ENCODE measurements around the gene OMD. TPM values are rescaled to one million over a fixed set of nuclear protein-coding genes. Genes with fewer than 3 reads are reported as not detected.

Gene OMD
- polyA plus RNA-seq, 1 donor from 2014 or later, result not detected

DNA sequence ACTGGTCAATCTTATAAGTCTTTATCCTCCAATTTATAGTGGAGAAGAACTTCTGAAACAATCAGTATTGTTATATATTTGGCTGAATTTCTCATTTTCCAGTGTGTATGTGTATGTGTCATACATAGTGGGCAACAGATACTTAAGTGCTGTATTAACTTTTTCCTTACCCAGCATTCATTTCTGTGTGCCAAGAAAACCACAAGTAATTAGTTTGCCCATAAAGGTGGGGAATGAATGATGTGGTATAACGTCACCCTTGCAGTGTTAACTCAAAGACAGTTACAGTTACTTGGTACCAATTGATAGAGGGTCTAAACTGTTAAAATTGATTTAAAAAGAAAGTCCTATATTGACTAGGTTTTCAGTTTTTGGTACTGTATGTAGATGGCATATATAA lies 21.9 kb downstream of the OMD start:
- no peak overlapping the region for H3K27ac Mint-ChIP-seq
- H3K9me3 Mint-ChIP-seq, result no peaks in the 10 kb centered on the region
- H3K36me3 Mint-ChIP-seq, result no peaks in the 10 kb centered on the region
- no peak overlapping the region for H3K4me3 Mint-ChIP-seq
- H3K27me3 Mint-ChIP-seq, result no peaks in the 10 kb centered on the region
- peaks cover 12 to 16% (median 12%) of the 10 kb centered on the region in 3 donors for H3K4me1 Mint-ChIP-seq

DNA sequence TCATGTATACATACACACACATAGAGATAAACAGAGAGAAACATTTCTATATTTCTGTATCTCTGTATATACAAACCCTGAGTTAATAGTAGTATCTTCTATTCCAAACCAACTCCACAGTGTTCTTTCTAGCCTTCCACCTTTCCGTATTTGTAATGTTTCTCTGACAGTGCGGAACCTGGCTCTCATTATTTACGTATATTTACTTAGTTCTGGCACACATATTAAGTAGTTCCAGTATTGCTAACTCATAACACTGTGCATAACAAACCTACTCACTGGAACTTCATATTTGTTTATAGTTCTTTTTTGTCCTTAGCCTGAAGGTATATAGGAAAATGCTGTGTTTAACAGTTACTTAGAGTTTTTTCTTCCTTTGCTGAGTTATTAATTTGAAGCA lies 26.4 kb downstream of the OMD start:
- H3K27me3 Mint-ChIP-seq, result no peaks in the 10 kb centered on the region
- no peaks in the 10 kb centered on the region for H3K36me3 Mint-ChIP-seq
- H3K9me3 Mint-ChIP-seq, result no peaks in the 10 kb centered on the region
- H3K27ac Mint-ChIP-seq, result no peak overlapping the region
- H3K4me3 Mint-ChIP-seq, result no peak overlapping the region
- no peaks in the 10 kb centered on the region for H3K4me1 Mint-ChIP-seq

DNA sequence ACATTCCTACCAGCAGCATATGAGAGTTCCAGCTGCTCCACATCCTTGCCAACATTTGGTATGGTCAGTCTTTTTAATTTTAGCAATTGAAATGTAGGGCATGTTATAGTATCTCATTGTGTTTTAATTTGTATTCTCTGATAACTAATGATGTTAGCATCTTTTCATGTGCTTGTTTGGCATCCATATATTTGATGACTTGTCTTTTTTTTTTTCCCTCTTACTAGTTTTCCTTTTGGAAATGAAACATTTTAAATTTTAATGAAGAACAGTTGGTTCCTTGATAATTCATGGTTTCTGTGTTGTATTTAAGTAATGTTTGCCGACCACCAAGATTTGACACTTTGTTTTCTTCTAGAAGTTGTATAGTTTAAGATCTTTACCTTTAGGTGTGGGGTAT lies 28.7 kb downstream of the OMD start:
- Mint-ChIP-seq H3K9me3 (no peaks in the 10 kb centered on the region), H3K27ac (no peak overlapping the region), H3K36me3 (peaks cover 1% of the 10 kb centered on the region), H3K4me1 (no peaks in the 10 kb centered on the region), H3K27me3 (no peaks in the 10 kb centered on the region), H3K4me3 (no peak overlapping the region)

DNA sequence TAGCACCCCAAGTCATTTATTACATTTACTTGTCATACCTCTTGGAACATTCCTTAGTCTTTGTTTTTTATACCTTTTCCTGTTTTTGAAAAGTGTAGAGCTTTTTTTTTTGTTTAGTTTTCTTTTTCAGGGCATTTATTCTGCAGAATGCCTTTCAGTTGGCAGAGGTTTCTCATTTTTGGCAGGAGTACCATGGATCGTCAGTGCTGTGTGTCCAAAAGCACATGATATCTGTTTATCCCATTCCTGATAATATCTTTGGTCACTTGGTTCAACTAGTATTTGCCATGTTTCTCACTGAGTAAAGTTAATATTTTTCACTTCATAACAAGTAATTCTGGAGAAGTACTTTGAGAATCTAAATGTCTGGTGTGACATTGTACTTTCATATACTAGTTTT lies 30.6 kb downstream of the OMD start:
- no peaks in the 10 kb centered on the region for H3K4me1 Mint-ChIP-seq
- no peaks in the 10 kb centered on the region for H3K9me3 Mint-ChIP-seq
- peaks cover 1% of the 10 kb centered on the region for H3K36me3 Mint-ChIP-seq

DNA sequence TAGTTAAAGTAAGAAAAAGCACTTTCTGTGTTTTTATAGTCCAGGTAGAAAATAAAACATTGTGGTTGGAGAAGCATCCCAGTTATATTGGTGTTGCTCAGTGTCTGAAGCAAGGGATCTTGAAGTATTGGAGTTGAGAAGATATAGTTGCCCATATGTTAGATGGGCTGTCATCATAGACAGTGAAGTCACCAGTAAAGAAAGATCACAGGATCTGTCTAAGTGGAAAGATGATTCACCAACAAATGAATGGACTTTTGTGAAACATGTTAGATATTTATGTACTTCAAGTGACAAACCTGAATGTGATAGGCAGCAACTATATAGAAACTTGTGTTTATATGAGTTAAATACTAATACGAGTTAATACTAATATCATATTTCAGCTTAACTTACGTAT lies 31.6 kb downstream of the OMD start:
- peak overlapping the region in 1 of 3 donors; percentile 21 for H3K27ac Mint-ChIP-seq
- H3K27me3 Mint-ChIP-seq, result no peaks in the 10 kb centered on the region
- H3K9me3 Mint-ChIP-seq, result no peaks in the 10 kb centered on the region
- no peak overlapping the region for H3K4me3 Mint-ChIP-seq
- H3K36me3 Mint-ChIP-seq, result peaks cover 1% of the 10 kb centered on the region
- no peaks in the 10 kb centered on the region for H3K4me1 Mint-ChIP-seq

More for the DNA sequence above, 30.6 kb downstream of the OMD start:
- Mint-ChIP-seq H3K4me3 (no peak overlapping the region), H3K27ac (no peak overlapping the region), H3K27me3 (no peaks in the 10 kb centered on the region)

DNA sequence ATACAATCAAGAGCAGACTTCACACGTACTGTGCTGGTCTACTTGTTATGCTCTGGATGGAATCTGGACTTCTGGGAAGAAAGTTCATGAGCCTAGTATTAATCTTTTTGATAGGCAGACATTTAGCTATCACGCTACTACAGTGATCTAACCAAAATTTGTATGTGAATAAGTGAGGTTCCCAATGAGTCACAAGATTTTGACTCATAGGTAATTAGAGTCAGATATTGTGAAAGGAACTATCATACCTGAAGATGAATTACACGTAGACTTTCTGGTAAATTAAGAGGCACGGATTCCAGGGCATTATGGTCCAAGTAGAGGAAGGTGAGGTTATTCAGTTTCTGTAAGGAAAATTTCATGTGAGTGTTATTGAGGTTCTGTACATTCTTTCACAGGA lies 38.3 kb downstream of the OMD start:
- Mint-ChIP-seq H3K27ac (no peak overlapping the region), H3K4me3 (no peak overlapping the region), H3K27me3 (no peaks in the 10 kb centered on the region), H3K9me3 (no peaks in the 10 kb centered on the region), H3K36me3 (no peaks in the 10 kb centered on the region), H3K4me1 (no peaks in the 10 kb centered on the region)

DNA sequence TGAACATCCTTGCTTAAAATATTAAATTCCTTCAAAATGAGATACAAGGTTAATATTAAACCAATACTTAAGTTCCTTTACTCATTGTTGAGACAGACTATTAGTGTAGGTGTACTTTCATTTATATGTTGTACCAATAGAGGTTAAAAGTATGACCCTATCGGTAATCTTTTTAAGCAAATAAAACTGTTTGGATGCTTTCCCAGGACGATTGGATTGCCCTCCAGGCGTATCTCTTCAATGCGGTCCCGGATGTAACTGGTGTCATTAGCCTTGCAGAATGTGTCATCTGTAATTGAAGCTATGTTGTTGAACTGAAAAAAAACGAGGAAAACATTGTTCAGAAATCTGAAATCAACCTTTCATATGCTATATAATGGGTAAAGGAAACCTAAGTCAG lies 38.8 kb downstream of the OMD start:
- Mint-ChIP-seq H3K36me3 (no peaks in the 10 kb centered on the region), H3K9me3 (no peaks in the 10 kb centered on the region), H3K4me3 (no peak overlapping the region)

DNA sequence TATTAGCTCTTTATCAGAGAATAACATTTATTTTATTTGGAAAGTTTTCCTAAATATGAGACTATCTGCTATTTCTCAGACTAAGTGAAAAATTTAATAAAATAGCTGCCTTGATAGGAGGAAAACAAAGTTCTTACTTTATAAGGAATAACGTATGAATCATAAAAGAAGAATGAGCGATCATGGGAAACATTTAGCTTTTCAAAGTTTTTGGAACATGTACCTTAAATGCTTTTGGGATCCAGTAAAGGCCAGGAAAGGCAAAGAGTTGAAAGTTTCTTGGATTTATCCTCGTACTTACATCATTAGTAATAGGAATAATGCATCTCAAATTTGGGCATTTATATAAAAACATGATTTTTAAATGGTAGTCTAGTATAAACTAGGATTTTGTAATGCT lies 39.3 kb downstream of the OMD start:
- no peak overlapping the region for H3K4me3 Mint-ChIP-seq
- no peaks in the 10 kb centered on the region for H3K27me3 Mint-ChIP-seq
- H3K36me3 Mint-ChIP-seq, result peaks cover 2% of the 10 kb centered on the region
- H3K27ac Mint-ChIP-seq, result no peak overlapping the region
- no peaks in the 10 kb centered on the region for H3K9me3 Mint-ChIP-seq
- no peaks in the 10 kb centered on the region for H3K4me1 Mint-ChIP-seq

More for the DNA sequence above, 38.8 kb downstream of the OMD start:
- Mint-ChIP-seq H3K4me1 (no peaks in the 10 kb centered on the region), H3K27me3 (no peaks in the 10 kb centered on the region), H3K27ac (no peak overlapping the region)

DNA sequence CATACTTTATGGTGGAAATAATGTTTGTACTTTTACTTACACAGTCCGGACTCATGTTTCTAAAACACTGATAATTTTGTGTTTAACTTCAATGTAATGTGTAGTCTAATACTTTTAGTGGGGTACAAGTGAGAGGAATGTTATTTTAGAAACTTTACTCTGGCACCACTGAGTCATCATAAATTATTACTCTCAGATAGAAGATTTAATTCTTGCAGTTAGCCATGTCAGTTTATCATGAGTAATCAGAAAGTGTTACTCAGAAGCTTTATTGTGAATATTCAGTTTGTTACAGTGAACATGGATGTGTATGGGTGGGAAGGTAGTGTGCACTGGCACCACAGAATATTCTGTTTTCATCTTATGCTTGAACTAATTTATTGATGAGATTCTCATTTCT lies 39.9 kb downstream of the OMD start:
- Mint-ChIP-seq H3K4me3 (no peak overlapping the region), H3K36me3 (peaks cover 2% of the 10 kb centered on the region), H3K27ac (peak overlapping the region in 1 of 3 donors; percentile 8), H3K9me3 (no peaks in the 10 kb centered on the region), H3K27me3 (no peaks in the 10 kb centered on the region), H3K4me1 (no peaks in the 10 kb centered on the region)

DNA sequence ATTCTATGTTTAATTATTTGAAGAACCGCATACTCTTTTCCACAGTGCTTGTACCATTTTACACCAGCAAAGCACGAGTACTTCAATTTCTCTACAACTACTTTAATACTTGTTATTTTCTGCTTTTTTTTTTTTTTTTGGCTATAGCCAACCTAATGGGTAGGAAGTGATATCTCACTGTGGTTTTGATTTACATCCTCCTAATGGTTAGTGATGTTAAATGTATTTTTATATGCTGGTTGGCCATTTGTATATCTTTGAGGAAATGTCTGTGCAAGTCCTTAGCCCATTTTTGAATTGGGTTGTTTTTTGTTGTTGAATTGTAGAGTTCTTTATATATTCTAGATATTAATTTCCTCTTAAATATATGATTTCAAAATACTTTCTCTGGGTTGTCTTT lies 42.5 kb downstream of the OMD start:
- no peak overlapping the region for H3K27ac Mint-ChIP-seq

DNA sequence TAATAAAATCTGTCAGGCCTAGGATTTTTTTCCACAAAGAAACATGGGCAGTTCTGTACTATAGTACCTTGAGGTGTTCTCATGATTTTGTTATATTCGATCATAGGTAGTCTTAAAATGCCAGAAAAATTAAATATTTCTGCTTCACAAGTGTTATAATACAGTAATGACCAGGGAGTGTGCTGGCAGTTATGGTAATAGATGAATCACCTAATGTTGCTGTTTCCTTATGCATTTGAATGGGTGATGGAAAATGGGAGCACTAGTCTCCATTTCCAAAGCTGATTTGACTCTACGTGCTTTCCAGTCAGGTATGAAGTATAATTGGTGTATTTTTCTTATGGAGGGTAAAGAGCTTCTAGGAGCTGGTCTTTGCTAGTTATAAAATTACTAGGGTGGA lies 43.7 kb downstream of the OMD start:
- H3K9me3 Mint-ChIP-seq, result peaks cover 0 to 4% (median 0%) of the 10 kb centered on the region in 3 donors
- peaks cover 4% of the 10 kb centered on the region for H3K36me3 Mint-ChIP-seq
- no peak overlapping the region for H3K27ac Mint-ChIP-seq
- H3K4me1 Mint-ChIP-seq, result no peaks in the 10 kb centered on the region
- H3K4me3 Mint-ChIP-seq, result no peak overlapping the region
- H3K27me3 Mint-ChIP-seq, result no peaks in the 10 kb centered on the region

More for the DNA sequence above, 42.5 kb downstream of the OMD start:
- Mint-ChIP-seq H3K27me3 (no peaks in the 10 kb centered on the region), H3K4me3 (no peak overlapping the region), H3K36me3 (peaks cover 4% of the 10 kb centered on the region), H3K4me1 (no peaks in the 10 kb centered on the region), H3K9me3 (no peaks in the 10 kb centered on the region)

DNA sequence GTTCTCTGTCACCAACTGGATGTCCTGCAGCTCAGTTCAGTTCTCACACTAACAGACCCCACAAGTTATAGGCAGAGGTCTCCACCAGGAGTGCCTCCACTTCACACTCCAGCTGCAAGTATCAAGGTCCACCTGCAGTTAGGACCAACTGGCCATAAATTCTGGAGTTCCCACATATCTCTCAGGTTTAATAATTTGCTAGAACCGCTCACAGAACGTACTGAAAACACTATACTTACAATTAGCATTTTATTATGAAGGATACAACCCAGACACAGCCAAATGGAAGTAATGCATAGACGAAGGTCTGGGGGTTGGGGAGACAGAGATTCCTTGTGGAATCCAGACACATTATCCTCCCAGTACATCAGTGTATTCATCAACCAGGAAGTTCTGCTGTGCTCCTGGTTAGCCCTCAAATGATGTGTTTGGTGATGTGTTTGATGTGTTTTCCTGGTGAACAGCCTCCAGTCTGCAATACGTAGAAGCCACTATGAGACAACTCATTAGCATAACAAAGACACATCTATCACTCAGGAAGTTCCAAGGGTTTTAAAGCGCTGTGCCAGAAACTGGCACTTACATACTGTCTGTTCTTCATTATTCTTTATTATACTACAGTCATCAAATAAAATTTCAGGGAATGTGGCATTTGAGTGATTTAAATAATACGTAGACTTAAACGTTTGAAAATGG lies 45.3 kb downstream of the OMD start:
- Mint-ChIP-seq H3K9me3 (peaks cover 0 to 9% (median 4%) of the 10 kb centered on the region in 3 donors), H3K4me3 (no peak overlapping the region), H3K36me3 (peaks cover 6% of the 10 kb centered on the region), H3K27me3 (no peaks in the 10 kb centered on the region), H3K4me1 (no peaks in the 10 kb centered on the region), H3K27ac (no peak overlapping the region)

DNA sequence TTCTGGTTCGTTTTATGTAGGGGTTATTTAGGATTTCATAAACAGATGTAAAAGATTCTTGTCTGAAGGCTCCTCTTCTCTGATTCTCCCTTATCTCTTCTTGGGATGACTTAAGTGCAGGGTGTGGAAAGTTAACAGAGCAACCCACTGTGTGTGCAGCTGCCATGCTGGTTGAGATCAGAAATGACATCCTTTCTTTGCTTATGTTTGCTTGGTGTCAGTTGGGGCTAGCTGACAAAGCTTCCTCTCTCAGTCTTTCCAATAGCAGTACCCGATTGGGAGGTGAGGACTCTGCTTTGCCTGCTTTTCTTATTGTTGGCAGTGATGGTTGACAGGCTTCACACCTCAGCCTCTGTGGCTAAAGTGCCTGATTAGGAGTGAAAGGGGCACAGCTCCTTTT lies 46.4 kb downstream of the OMD start:
- Mint-ChIP-seq H3K36me3 (peaks cover 6% of the 10 kb centered on the region), H3K9me3 (peaks cover 2 to 14% (median 4%) of the 10 kb centered on the region in 3 donors), H3K4me3 (no peak overlapping the region), H3K27me3 (no peaks in the 10 kb centered on the region), H3K4me1 (no peaks in the 10 kb centered on the region), H3K27ac (no peak overlapping the region)

DNA sequence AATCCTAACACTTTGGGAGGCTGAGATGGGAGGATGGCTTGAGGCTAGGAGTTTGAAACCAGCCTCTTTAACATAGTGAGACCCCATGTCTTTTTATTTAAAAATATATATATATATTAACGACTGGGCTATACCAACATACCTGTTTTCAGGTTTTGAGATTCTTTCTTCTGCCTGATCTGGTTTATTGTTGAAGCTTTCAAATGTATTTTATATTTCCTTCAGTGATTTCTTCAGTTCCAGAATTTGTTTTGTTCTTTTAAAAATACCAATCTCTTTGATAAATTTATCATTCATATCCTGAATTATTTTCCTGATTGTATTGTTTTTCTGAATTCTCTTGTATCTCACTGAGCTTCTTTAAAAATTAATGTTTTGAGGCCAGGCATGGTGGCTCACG lies 51.1 kb downstream of the OMD start:
- Mint-ChIP-seq H3K27ac (no peak overlapping the region), H3K36me3 (peaks cover 11% of the 10 kb centered on the region), H3K4me3 (no peak overlapping the region), H3K9me3 (peaks cover 6 to 22% (median 12%) of the 10 kb centered on the region in 3 donors), H3K4me1 (no peaks in the 10 kb centered on the region), H3K27me3 (no peaks in the 10 kb centered on the region)

DNA sequence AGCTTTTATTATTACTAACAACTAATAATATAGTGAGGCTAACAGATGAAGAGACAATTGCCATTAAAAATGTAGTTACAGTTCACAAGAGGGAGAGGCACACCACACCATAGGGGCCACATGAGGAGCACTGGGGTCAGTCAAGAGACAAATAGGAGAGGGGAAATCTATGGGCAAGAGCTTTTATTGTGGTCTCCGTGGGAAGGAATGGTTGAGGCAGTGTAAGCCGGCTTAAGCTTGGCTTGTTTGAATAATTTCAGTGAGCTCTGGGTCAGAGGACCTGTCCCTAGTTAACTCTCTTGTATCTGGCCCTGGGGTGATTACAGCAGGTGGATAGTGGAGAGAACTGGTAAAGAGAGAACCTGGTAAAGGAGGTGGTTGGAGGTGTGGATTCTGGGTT lies 55.2 kb downstream of the OMD start:
- no peak overlapping the region for H3K27ac Mint-ChIP-seq
- H3K4me1 Mint-ChIP-seq, result no peaks in the 10 kb centered on the region
- H3K4me3 Mint-ChIP-seq, result no peak overlapping the region
- H3K9me3 Mint-ChIP-seq, result peaks cover 6 to 19% (median 8%) of the 10 kb centered on the region in 3 donors
- no peaks in the 10 kb centered on the region for H3K27me3 Mint-ChIP-seq
- H3K36me3 Mint-ChIP-seq, result peaks cover 10% of the 10 kb centered on the region

Data from IgD-negative memory B cell (primary cell).